Coronary artery (tissue), 2 donors: ENCODE results near the gene FLT4.

Experiments used
- DNase-seq: peaks from one replicate; pipeline ENCODE4 v3.0.0-alpha.2; 2017; ENCODE audit warnings: low spot score
- H3K27ac ChIP-seq, 2 donors: fragments of 200-600 bp; sonication (generic); one replicate each; pipeline ENCODE4 v1.5.1; 2016 to 2019
- H3K4me3 ChIP-seq: fragments of 200-600 bp; sonication (generic); 2 replicates; pipeline ENCODE4 v1.5.1; 2016; ENCODE audit warnings: mild to moderate bottlenecking, moderate library complexity
- TF ChIP-seq, protein P1 (sequence below): fragments of 200-600 bp; sonication (generic); IDR thresholded peaks from one replicate; pipeline ENCODE4 v1.5.1; 2019; ENCODE audit warnings: antibody characterized with exemption

FLT4 gene

DNA sequence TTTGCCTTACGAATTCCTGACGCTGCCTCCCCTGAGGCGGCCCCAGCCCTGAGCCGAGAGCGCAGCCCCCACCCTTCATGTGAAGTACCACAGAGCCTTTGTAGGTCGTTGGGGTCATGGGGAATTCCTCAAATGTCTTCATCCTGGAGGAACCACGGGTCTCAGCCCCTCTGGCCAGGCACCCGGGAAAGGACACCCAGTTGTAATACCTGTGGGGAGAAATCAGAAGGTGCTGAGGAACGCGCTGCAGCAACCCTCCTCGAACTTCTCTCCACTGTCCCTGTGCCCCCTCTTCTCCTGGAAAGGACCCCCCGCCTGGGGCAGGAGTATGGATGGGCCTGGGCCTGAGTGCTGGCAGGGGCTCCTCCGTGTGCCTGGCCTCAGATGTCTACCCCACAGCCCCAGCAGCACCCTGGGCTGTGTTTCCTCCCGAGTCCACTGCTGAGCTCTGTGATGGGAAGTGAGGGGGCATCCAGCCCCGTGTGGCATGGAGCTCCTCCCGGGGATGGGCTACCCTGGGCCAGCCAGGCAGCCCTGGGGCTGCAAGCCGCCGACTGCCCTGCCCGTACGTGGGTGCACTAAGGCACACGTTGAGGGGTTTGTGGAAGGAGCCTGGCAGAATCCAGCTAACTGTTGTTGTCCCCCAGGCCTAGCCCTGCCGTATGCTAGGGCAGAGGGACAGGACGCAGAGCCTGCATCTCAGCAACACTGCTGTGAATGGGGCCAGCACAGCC lies 39.4 kb downstream of the FLT4 start:
- Histone ChIP-seq H3K27ac (no peak overlapping the region), H3K4me3 (no peak overlapping the region)
- TF ChIP-seq, protein P1, sequence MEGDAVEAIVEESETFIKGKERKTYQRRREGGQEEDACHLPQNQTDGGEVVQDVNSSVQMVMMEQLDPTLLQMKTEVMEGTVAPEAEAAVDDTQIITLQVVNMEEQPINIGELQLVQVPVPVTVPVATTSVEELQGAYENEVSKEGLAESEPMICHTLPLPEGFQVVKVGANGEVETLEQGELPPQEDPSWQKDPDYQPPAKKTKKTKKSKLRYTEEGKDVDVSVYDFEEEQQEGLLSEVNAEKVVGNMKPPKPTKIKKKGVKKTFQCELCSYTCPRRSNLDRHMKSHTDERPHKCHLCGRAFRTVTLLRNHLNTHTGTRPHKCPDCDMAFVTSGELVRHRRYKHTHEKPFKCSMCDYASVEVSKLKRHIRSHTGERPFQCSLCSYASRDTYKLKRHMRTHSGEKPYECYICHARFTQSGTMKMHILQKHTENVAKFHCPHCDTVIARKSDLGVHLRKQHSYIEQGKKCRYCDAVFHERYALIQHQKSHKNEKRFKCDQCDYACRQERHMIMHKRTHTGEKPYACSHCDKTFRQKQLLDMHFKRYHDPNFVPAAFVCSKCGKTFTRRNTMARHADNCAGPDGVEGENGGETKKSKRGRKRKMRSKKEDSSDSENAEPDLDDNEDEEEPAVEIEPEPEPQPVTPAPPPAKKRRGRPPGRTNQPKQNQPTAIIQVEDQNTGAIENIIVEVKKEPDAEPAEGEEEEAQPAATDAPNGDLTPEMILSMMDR = no peak
- no peak for DNase-seq

DNA sequence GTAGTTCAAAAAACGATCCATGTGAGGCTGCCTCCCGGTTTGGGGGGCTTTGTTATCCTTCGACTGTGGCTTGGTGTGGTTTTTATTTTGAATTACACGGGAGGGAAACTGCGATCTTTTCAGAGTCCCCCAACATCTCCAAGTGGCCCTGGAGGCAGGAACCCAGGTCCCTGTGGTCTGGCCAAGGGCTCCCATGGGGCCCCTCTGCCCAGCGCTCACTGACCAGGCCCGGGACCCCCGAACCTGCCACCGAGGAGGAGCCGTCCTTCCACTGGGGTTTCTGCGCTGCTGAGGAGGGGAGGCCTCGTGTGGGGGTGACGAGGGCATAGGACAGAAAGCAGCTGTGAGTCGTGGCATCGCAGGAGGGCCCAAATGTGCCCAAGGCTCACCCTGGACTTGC lies 40.0 kb downstream of the FLT4 start:
- no peak for DNase-seq
- H3K4me3 ChIP-seq = no peak overlapping the region
- TF ChIP-seq, protein P1 = no peak
- no peak overlapping the region for H3K27ac ChIP-seq

- H3K4me3 ChIP-seq = no peak overlapping the region
- no peak overlapping the region for H3K27ac ChIP-seq
- TF ChIP-seq, protein P1 = no peak
- no peak for DNase-seq
Observed at GRCh38 chr5:180608572-180609310, 40.7 kb downstream of the FLT4 start.

DNA sequence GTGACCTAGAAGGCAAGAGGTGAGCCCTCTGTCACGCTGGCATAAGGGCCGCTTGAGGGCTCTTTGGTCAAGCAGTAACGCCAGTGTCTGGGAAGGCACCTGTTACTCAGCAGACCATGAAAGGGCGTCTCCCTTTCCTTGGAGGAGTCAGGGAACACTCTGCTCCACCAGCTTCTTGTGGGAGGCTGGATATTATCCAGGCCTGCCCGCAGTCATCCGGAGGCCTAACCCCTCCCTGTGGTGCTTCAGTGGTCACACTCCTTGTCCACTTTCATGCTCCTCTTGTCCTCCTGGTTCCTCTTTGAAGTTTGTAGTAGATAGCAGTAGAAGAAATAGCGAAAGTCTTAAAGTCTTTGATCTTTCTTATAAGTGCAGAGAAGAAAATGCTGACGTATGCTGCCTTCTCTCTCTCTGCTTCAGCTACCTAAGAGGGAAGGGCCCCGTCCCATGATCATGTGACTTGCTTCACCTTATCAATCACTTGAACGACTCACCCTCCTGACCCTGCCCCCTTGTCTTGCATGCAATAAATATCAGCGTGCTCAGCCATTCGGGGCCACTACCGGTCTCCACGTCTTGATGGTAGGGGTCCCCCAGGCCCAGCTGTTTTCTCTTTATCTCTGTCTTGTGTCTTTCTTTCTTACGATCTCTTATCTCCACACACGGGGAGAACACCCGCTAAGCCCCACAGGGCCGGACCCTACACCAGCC lies 41.4 kb downstream of the FLT4 start:
- TF ChIP-seq, protein P1 = no peak
- Histone ChIP-seq H3K27ac (no peak overlapping the region), H3K4me3 (no peak overlapping the region)
- DNase-seq = no peak

DNA sequence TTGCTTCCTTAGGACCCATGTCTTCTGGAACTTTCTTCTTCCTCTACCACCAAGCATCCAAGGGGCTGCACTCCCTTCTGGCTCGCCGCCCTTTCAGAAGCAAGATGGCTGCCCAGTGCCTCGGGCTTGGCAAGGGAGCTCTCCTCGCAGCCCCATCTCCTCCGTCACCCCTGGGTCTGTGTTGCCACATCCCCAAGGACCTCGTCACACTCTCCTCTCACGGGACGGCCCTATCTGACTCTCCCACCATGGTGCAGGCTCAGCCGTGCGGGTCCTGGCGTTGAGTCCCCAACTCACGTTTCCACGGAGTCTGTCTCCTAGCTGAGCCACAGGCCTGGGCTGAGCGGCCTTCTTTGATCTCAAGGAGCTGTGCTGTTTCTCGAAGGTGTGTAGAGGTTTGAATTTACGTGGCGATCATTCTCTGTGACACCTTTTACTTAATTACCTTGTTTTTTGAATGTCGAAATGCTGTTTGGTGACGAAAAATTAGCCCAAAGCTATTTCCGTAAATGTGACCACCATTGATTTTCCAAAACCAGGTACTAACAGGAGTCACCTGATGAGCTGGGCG lies 43.1 kb downstream of the FLT4 start:
- Histone ChIP-seq H3K27ac (no peak overlapping the region), H3K4me3 (no peak overlapping the region)
- TF ChIP-seq, protein P1 = no peak
- DNase-seq = no peak

DNA sequence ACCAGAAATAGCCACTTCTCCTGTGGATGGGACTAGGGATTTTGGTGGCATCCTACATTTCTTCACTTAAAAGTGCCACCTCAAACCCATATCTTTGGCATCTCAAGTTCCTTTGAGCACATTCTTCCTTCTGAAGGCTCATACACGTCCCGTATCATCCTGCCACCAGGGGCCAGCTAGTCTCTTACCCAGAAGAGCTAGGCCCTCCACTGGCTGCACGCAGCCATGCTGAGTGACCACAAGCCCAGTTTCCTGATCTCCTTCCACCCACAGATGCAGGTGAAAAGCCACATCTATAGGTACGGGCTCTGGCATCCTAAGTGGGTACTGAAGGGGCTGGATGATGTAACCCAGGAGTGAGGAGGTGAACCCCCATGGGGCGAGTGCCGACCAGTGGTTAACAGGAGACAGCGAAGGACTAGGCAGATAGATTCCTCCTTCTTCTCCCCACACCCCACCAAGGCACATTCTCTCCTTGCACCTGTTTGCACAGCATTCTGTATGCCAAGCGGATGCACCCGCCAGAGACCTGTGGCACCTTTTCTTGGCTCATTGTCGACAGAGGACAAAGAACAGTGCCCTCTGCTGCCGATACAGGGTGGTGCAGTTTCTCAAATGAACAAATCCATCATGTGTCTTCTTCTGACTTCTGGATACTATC lies 43.7 kb downstream of the FLT4 start:
- TF ChIP-seq, protein P1 = no peak
- H3K27ac ChIP-seq = no peak overlapping the region
- no peak overlapping the region for H3K4me3 ChIP-seq
- no peak for DNase-seq
